ENCODE data around the gene ELAVL3. TPM values are rescaled to one million over a fixed set of nuclear protein-coding genes. Genes with fewer than 3 reads are reported as not detected.

The ELAVL3 gene
- total RNA-seq, 1 experiment from 2014 or later = not detected

DNA sequence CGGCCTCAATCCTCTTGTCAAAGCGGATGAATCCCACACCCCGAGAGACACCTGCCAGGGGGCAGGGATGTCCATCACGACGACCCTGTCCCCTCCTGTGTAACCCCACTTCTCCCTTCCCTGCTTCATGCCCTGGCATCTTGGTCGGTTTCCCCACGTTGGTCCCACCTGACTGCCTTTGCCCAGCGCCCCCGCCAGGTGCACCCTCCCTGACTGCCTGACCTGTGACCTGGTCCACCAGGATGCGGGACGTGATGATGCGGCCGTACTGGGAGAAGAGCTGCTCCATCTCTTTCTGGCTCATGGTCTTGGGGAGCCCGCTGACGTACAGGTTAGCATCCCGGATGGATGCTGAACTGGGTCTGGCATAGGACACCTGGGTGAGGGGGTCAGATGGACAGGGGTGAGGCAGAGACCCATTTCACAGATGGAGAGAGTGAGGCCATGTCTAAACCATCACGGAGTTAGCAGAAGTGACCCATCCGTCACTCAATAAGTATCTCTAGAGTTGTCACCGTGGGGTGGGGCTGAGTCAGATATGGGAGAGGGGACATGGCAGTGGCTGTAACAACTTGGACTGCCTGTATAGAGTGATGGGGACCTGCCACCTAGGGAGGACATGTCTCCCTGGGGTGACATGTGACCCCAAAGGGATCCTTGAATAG, 22.5 kb downstream of the ELAVL3 start:
- ChIA-PET POLR2A (no interaction called here), CTCF (interaction anchor here (0.7 kb wide), 1 partner anchor 100 kb away, joined by 4 read pairs; no protein-coding TSS in a partner anchor)
- TF ChIP-seq, protein P1, sequence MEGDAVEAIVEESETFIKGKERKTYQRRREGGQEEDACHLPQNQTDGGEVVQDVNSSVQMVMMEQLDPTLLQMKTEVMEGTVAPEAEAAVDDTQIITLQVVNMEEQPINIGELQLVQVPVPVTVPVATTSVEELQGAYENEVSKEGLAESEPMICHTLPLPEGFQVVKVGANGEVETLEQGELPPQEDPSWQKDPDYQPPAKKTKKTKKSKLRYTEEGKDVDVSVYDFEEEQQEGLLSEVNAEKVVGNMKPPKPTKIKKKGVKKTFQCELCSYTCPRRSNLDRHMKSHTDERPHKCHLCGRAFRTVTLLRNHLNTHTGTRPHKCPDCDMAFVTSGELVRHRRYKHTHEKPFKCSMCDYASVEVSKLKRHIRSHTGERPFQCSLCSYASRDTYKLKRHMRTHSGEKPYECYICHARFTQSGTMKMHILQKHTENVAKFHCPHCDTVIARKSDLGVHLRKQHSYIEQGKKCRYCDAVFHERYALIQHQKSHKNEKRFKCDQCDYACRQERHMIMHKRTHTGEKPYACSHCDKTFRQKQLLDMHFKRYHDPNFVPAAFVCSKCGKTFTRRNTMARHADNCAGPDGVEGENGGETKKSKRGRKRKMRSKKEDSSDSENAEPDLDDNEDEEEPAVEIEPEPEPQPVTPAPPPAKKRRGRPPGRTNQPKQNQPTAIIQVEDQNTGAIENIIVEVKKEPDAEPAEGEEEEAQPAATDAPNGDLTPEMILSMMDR (IDR thresholded peaks at IDR 0.05) = no peak
- TF ChIP-seq SIN3A (IDR thresholded peaks at IDR 0.05; ENCODE audit: borderline replicate concordance, insufficient read depth, low read depth, low read length) = no peak
- TF ChIP-seq, protein P2, sequence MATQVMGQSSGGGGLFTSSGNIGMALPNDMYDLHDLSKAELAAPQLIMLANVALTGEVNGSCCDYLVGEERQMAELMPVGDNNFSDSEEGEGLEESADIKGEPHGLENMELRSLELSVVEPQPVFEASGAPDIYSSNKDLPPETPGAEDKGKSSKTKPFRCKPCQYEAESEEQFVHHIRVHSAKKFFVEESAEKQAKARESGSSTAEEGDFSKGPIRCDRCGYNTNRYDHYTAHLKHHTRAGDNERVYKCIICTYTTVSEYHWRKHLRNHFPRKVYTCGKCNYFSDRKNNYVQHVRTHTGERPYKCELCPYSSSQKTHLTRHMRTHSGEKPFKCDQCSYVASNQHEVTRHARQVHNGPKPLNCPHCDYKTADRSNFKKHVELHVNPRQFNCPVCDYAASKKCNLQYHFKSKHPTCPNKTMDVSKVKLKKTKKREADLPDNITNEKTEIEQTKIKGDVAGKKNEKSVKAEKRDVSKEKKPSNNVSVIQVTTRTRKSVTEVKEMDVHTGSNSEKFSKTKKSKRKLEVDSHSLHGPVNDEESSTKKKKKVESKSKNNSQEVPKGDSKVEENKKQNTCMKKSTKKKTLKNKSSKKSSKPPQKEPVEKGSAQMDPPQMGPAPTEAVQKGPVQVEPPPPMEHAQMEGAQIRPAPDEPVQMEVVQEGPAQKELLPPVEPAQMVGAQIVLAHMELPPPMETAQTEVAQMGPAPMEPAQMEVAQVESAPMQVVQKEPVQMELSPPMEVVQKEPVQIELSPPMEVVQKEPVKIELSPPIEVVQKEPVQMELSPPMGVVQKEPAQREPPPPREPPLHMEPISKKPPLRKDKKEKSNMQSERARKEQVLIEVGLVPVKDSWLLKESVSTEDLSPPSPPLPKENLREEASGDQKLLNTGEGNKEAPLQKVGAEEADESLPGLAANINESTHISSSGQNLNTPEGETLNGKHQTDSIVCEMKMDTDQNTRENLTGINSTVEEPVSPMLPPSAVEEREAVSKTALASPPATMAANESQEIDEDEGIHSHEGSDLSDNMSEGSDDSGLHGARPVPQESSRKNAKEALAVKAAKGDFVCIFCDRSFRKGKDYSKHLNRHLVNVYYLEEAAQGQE (IDR thresholded peaks at IDR 0.05; ENCODE audit: insufficient read depth in 1 of 2, low read depth in 2 of 2, low read length in 1 of 2) = no peak
- no peak for TF ChIP-seq TCF7L2 (IDR thresholded peaks at IDR 0.05; ENCODE audit: low read depth, low read length)
- TF ChIP-seq POLR2AphosphoS5 (IDR thresholded peaks at IDR 0.05; ENCODE audit: low read depth, low read length) = no peak
- Histone ChIP-seq H3K36me3 (ENCODE audit: control insufficient read depth, insufficient read depth, low read length) (no peaks in the 10 kb centered on the region), H3K4me1 (ENCODE audit: control insufficient read depth, insufficient read depth, low read length) (no peaks in the 10 kb centered on the region), H3K9me3 (ENCODE audit: control insufficient read depth, insufficient read depth, low read depth, low read length) (no peaks in the 10 kb centered on the region), H3K27me3 (ENCODE audit: control insufficient read depth, insufficient read depth, low read length) (no peaks in the 10 kb centered on the region), H3K4me3 (ENCODE audit: low read depth in 2 of 2, low read length in 2 of 2) (no peak overlapping the region), H3K27ac (ENCODE audit: low read length) (no peak overlapping the region)
- DNase-seq (ENCODE audit: low read depth, low spot score) (no peak), ATAC-seq (no peak)
- BruUV-seq (replicated peaks) = no TSS peak
- in situ Hi-C loops (cut with HindIII; ENCODE audit: low pct_unique_long_range_greater_than_20kb, low sequenced_read_pairs) = no loop called here
- intact Hi-C loops (cut with micrococcal nuclease; ENCODE audit: unreplicated experiment) = no loop called here

GRCh38 chr19:11457831-11458230, 23.0 kb downstream of the ELAVL3 start:
- Histone ChIP-seq H3K36me3 (ENCODE audit: control insufficient read depth, insufficient read depth, low read length) (no peaks in the 10 kb centered on the region), H3K4me3 (ENCODE audit: low read depth in 2 of 2, low read length in 2 of 2) (no peak overlapping the region), H3K27ac (ENCODE audit: low read length) (no peak overlapping the region), H3K9me3 (ENCODE audit: control insufficient read depth, insufficient read depth, low read depth, low read length) (no peaks in the 10 kb centered on the region), H3K27me3 (ENCODE audit: control insufficient read depth, insufficient read depth, low read length) (no peaks in the 10 kb centered on the region), H3K4me1 (ENCODE audit: control insufficient read depth, insufficient read depth, low read length) (no peaks in the 10 kb centered on the region)
- ATAC-seq (no peak), DNase-seq (ENCODE audit: low read depth, low spot score) (no peak)
- POLR2A ChIA-PET = no interaction called here
- intact Hi-C loops (cut with micrococcal nuclease; ENCODE audit: unreplicated experiment) (no loop called here), in situ Hi-C loops (cut with HindIII; ENCODE audit: low pct_unique_long_range_greater_than_20kb, low sequenced_read_pairs) (no loop called here)
- TF ChIP-seq TCF7L2 (IDR thresholded peaks at IDR 0.05; ENCODE audit: low read depth, low read length) (no peak), POLR2AphosphoS5 (IDR thresholded peaks at IDR 0.05; ENCODE audit: low read depth, low read length) (no peak), SIN3A (IDR thresholded peaks at IDR 0.05; ENCODE audit: borderline replicate concordance, insufficient read depth, low read depth, low read length) (no peak)
- TF ChIP-seq, protein P1 (IDR thresholded peaks at IDR 0.05) = no peak
- TF ChIP-seq, protein P2 (IDR thresholded peaks at IDR 0.05; ENCODE audit: insufficient read depth in 1 of 2, low read depth in 2 of 2, low read length in 1 of 2) = no peak
- BruUV-seq (replicated peaks) = no TSS peak
- CTCF ChIA-PET = no interaction called here
